Measurements from ENCODE around the gene MIPOL1. TPM values are rescaled to one million over a fixed set of nuclear protein-coding genes. Genes with fewer than 3 reads are reported as not detected.

Gene MIPOL1
- total and polyA plus RNA-seq, 2 of the 13 experiments (the other 11 are each of a cell fraction or from before 2014, with no cell fraction given), result 8.6 to 34.2 TPM

- TF ChIP-seq ZNF281 (CRISPR knock-in tag; IDR thresholded peaks at IDR 0.05; ENCODE audit: borderline replicate concordance) (peak; percentile 79; the same call in 1 of the 2 replicates), ZBTB21 (CRISPR knock-in tag; IDR thresholded peaks at IDR 0.05) (peak; percentile 64; the same call in 1 of the 2 replicates), ZSCAN20 (CRISPR knock-in tag; IDR thresholded peaks at IDR 0.05; ENCODE audit: borderline replicate concordance) (peak; percentile 65; the same call in 1 of the 2 replicates), SNRNP70 (IDR thresholded peaks at IDR 0.05; ENCODE audit: low read depth, low read length) (no peak), ZSCAN25 (CRISPR knock-in tag; IDR thresholded peaks at IDR 0.05) (peak; percentile 84; the same call in 1 of the 2 replicates), ZFP62 (CRISPR knock-in tag; IDR thresholded peaks at IDR 0.05) (no peak), PHF8 (CRISPR knock-in tag; IDR thresholded peaks at IDR 0.05) (peak; percentile 56; the same call in 1 of the 2 replicates), NCOA1 (CRISPR knock-in tag; IDR thresholded peaks at IDR 0.05) (peak; percentile 86; the same call in 1 of the 2 replicates), CBX5 (CRISPR knock-in tag; IDR thresholded peaks at IDR 0.05; ENCODE audit: borderline replicate concordance) (no peak), ZNF616 (CRISPR knock-in tag; IDR thresholded peaks at IDR 0.05; ENCODE audit: low read depth) (0 out of 2 replicates have a peak, but pooled peaks have one; percentile 50), MXD1 (CRISPR knock-in tag; IDR thresholded peaks at IDR 0.05) (no peak), ZMYM3 (CRISPR knock-in tag; IDR thresholded peaks at IDR 0.05) (no peak; the same call in 1 of the 2 replicates), SPEN (CRISPR knock-in tag; IDR thresholded peaks at IDR 0.05; ENCODE audit: low read depth) (no peak), EP300 (IDR thresholded peaks at IDR 0.05; ENCODE audit: low read depth in 2 of 2, low read length in 2 of 2) (peak; percentile 77 to 98; a peak in 3 of 4 replicates), EP300 (CRISPR knock-in tag; IDR thresholded peaks at IDR 0.05; ENCODE audit: borderline replicate concordance) (peak; percentile 95; the same call in 1 of the 2 replicates)
- TF ChIP-seq, protein P1, sequence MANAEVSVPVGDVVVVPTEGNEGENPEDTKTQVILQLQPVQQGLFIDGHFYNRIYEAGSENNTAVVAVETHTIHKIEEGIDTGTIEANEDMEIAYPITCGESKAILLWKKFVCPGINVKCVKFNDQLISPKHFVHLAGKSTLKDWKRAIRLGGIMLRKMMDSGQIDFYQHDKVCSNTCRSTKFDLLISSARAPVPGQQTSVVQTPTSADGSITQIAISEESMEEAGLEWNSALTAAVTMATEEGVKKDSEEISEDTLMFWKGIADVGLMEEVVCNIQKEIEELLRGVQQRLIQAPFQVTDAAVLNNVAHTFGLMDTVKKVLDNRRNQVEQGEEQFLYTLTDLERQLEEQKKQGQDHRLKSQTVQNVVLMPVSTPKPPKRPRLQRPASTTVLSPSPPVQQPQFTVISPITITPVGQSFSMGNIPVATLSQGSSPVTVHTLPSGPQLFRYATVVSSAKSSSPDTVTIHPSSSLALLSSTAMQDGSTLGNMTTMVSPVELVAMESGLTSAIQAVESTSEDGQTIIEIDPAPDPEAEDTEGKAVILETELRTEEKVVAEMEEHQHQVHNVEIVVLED (CRISPR knock-in tag; IDR thresholded peaks at IDR 0.05; ENCODE audit: borderline replicate concordance), result peak; percentile 56; the same call in 1 of the 2 replicates
- TF ChIP-seq, protein P2, sequence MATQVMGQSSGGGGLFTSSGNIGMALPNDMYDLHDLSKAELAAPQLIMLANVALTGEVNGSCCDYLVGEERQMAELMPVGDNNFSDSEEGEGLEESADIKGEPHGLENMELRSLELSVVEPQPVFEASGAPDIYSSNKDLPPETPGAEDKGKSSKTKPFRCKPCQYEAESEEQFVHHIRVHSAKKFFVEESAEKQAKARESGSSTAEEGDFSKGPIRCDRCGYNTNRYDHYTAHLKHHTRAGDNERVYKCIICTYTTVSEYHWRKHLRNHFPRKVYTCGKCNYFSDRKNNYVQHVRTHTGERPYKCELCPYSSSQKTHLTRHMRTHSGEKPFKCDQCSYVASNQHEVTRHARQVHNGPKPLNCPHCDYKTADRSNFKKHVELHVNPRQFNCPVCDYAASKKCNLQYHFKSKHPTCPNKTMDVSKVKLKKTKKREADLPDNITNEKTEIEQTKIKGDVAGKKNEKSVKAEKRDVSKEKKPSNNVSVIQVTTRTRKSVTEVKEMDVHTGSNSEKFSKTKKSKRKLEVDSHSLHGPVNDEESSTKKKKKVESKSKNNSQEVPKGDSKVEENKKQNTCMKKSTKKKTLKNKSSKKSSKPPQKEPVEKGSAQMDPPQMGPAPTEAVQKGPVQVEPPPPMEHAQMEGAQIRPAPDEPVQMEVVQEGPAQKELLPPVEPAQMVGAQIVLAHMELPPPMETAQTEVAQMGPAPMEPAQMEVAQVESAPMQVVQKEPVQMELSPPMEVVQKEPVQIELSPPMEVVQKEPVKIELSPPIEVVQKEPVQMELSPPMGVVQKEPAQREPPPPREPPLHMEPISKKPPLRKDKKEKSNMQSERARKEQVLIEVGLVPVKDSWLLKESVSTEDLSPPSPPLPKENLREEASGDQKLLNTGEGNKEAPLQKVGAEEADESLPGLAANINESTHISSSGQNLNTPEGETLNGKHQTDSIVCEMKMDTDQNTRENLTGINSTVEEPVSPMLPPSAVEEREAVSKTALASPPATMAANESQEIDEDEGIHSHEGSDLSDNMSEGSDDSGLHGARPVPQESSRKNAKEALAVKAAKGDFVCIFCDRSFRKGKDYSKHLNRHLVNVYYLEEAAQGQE (IDR thresholded peaks at IDR 0.05; ENCODE audit: borderline replicate concordance in 1 of 2, low read depth in 1 of 2, low read length in 2 of 2), result peak in 1 of 2 experiments; percentile 83; a peak in 2 of 4 replicates
- TF ChIP-seq, protein P3, sequence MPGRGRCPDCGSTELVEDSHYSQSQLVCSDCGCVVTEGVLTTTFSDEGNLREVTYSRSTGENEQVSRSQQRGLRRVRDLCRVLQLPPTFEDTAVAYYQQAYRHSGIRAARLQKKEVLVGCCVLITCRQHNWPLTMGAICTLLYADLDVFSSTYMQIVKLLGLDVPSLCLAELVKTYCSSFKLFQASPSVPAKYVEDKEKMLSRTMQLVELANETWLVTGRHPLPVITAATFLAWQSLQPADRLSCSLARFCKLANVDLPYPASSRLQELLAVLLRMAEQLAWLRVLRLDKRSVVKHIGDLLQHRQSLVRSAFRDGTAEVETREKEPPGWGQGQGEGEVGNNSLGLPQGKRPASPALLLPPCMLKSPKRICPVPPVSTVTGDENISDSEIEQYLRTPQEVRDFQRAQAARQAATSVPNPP (CRISPR knock-in tag; IDR thresholded peaks at IDR 0.05), result peak; percentile 94; the same call in 1 of the 2 replicates
These were observed 349.1 kb downstream of the MIPOL1 start (continued) for GRCh38 chr14:37546621-37547447.
